VCaP (cell line): ENCODE data around the gene FFAR3.
"Not testable (repeated sequence)": the region's sequence is repeated elsewhere in the genome, so short reads cannot be mapped to it uniquely, and the experiment has no call there.

ENCODE experiments used
- H3K27ac ChIP-seq: fragments of 450-650 bp; 2 replicates; pipeline ENCODE4 v1.5.1; 2017
- CTCF ChIP-seq: fragments of 450-650 bp; conservative IDR thresholded peaks from 2 replicates; pipeline ENCODE4 v1.5.1; 2017; ENCODE audit warnings: mild to moderate bottlenecking, moderate library complexity

Gene FFAR3

GRCh38 chr19:35396240-35396885 lies 38.1 kb downstream of the FFAR3 start:
- peak overlapping the region; percentile 57 for H3K27ac ChIP-seq
- TF ChIP-seq CTCF, result no peak

- TF ChIP-seq CTCF, result no peak
- H3K27ac ChIP-seq, result no peak overlapping the region
These were observed 38.8 kb downstream of the FFAR3 start for GRCh38 chr19:35397064-35397463.

GRCh38 chr19:35398570-35398969 lies 40.3 kb downstream of the FFAR3 start:
- TF ChIP-seq CTCF, result no peak
- no peak overlapping the region for H3K27ac ChIP-seq

- no peak overlapping the region for H3K27ac ChIP-seq
- no peak for TF ChIP-seq CTCF
These were observed 41.0 kb downstream of the FFAR3 start for GRCh38 chr19:35399231-35399630.

GRCh38 chr19:35399948-35400772 lies 41.9 kb downstream of the FFAR3 start:
- no peak overlapping the region for H3K27ac ChIP-seq
- TF ChIP-seq CTCF, result no peak

GRCh38 chr19:35400773-35401100 lies 42.5 kb downstream of the FFAR3 start:
- TF ChIP-seq CTCF, result no peak

GRCh38 chr19:35401416-35401815 lies 43.2 kb downstream of the FFAR3 start:
- not testable (repeated sequence) for H3K27ac ChIP-seq

More at GRCh38 chr19:35400773-35401100, 42.5 kb downstream of the FFAR3 start:
- no peak overlapping the region for H3K27ac ChIP-seq
